HEK293 (cell line): ENCODE results near the gene TYW5.

ENCODE experiments used
- CTCF ChIA-PET: fragments of 350-600 bp; formaldehyde crosslinking; extraction: SDS; loops from one replicate; lab custom pipeline; 2021; ENCODE audit warnings: antibody characterized with exemption; lab: Yijun Ruan, JAX
- POLR2A ChIA-PET: fragments of 300-600 bp; formaldehyde crosslinking; extraction: SDS; loops from one replicate; lab custom pipeline; 2020; ENCODE audit warnings: antibody characterized with exemption, inconsistent platforms; lab: Yijun Ruan, JAX
- H3K27ac ChIP-seq: fragments of 200-500 bp; sonication (Bioruptor generic); 2 replicates; pipeline ENCODE4 v1.5.1; 2014; ENCODE audit warnings: low read depth, low read length, control low read depth, inconsistent platforms; ENCODE audit errors: extremely low read depth
- H3K36me3 ChIP-seq, 2 experiments: fragments of 200-500 bp in 1 of 2; sonication (Bioruptor generic) in 1 of 2; 1 replicate in 1 of 2; 2 replicates in 1 of 2; pipeline ENCODE4 v1.5.1; 2014 to 2017; ENCODE audit warnings: inconsistent platforms in 2 of 2, low read length in 2 of 2; ENCODE audit not compliant: control insufficient read depth in 2 of 2, insufficient read depth in 1 of 2
- H3K4me1 ChIP-seq: fragments of 200-500 bp; sonication (Bioruptor generic); 2 replicates; pipeline ENCODE4 v1.5.1; 2014; ENCODE audit warnings: mild to moderate bottlenecking, low read length, inconsistent platforms; ENCODE audit not compliant: control insufficient read depth, insufficient read depth
- H3K4me3 ChIP-seq: 2 replicates; pipeline ENCODE4 v1.5.1; 2011; ENCODE audit warnings: low read depth, mild to moderate bottlenecking, control low read depth, low read length, moderate library complexity
- H3K9me3 ChIP-seq: fragments of 200-500 bp; sonication (Bioruptor generic); 2 replicates; pipeline ENCODE4 v1.5.1; 2014; ENCODE audit warnings: low read depth, low read length, inconsistent platforms; ENCODE audit not compliant: control insufficient read depth, insufficient read depth
- HOXA7 ChIP-seq: sonication (generic); formaldehyde crosslinking; IDR thresholded peaks from 2 replicates; pipeline ENCODE4 v1.8.1; 2022; ENCODE audit warnings: missing genetic modification reagents, borderline replicate concordance
- KLF8 ChIP-seq: fragments of 450-650 bp; formaldehyde crosslinking; IDR thresholded peaks from 2 replicates; pipeline ENCODE4 v1.5.1; 2016; ENCODE audit warnings: missing biosample characterization, missing genetic modification characterization
- MEIS1 ChIP-seq: sonication (generic); formaldehyde crosslinking; IDR thresholded peaks from 2 replicates; pipeline ENCODE4 v1.8.1; 2022; ENCODE audit warnings: missing genetic modification reagents, mild to moderate bottlenecking, borderline replicate concordance
- MYNN ChIP-seq: fragments of 450-650 bp; formaldehyde crosslinking; IDR thresholded peaks from 2 replicates; pipeline ENCODE4 v1.5.1; 2016; ENCODE audit warnings: missing biosample characterization, missing genetic modification characterization, borderline replicate concordance
- TCF7L2 ChIP-seq: IDR thresholded peaks from 2 replicates; pipeline ENCODE4 v1.6.1; 2011; ENCODE audit warnings: low read depth, mild to moderate bottlenecking, inconsistent platforms, low read length, moderate library complexity, borderline replicate concordance
- ZIC2 ChIP-seq: fragments of 450-650 bp; formaldehyde crosslinking; IDR thresholded peaks from 2 replicates; pipeline ENCODE4 v1.5.1; 2016; ENCODE audit warnings: missing biosample characterization, missing genetic modification characterization
- ZNF140 ChIP-seq: fragments of 450-650 bp; formaldehyde crosslinking; IDR thresholded peaks from 2 replicates; pipeline ENCODE4 v1.5.1; 2016; ENCODE audit warnings: missing biosample characterization, missing genetic modification characterization
- ZNF175 ChIP-seq: fragments of 450-650 bp; formaldehyde crosslinking; IDR thresholded peaks from 2 replicates; pipeline ENCODE4 v1.5.1; 2016; ENCODE audit warnings: missing biosample characterization, missing genetic modification characterization
- ZNF274 ChIP-seq, 2 experiments: fragments of 200-500 bp in 1 of 2; fragments of 450-650 bp in 1 of 2; sonication (Bioruptor generic) in 1 of 2; formaldehyde crosslinking in 1 of 2; IDR thresholded peaks; 2 replicates each; pipeline versions ENCODE4 v1.5.1 to v1.6.1; 2014 to 2016; ENCODE audit warnings: borderline replicate concordance in 1 of 2, inconsistent platforms in 1 of 2, low read length in 1 of 2, missing biosample characterization in 1 of 2, missing genetic modification characterization in 1 of 2
- ZNF350 ChIP-seq: fragments of 450-650 bp; formaldehyde crosslinking; IDR thresholded peaks from 2 replicates; pipeline ENCODE4 v1.5.0; 2017; ENCODE audit warnings: missing biosample characterization, mild to moderate bottlenecking, missing genetic modification characterization
- ZNF426 ChIP-seq: fragments of 450-650 bp; formaldehyde crosslinking; IDR thresholded peaks from 2 replicates; pipeline ENCODE4 v1.5.1; 2017; ENCODE audit warnings: missing biosample characterization, missing genetic modification characterization, mild to moderate bottlenecking, inconsistent platforms, moderate library complexity
- ZNF48 ChIP-seq: fragments of 450-650 bp; formaldehyde crosslinking; IDR thresholded peaks from 2 replicates; pipeline ENCODE4 v1.5.1; 2016; ENCODE audit warnings: missing biosample characterization, missing genetic modification characterization
- ZNF521 ChIP-seq: fragments of 450-650 bp; formaldehyde crosslinking; IDR thresholded peaks from 2 replicates; pipeline ENCODE4 v1.5.1; 2017; ENCODE audit warnings: missing biosample characterization, mild to moderate bottlenecking, missing genetic modification characterization
- ZXDB ChIP-seq: fragments of 450-650 bp; formaldehyde crosslinking; IDR thresholded peaks from 2 replicates; pipeline ENCODE4 v1.5.1; 2016; ENCODE audit warnings: missing biosample characterization, missing genetic modification characterization
- TF ChIP-seq, protein P1 (sequence below): fragments of 450-650 bp; formaldehyde crosslinking; IDR thresholded peaks from 2 replicates; pipeline ENCODE4 v1.5.1; 2016; ENCODE audit warnings: missing biosample characterization, missing genetic modification characterization, borderline replicate concordance
- TF ChIP-seq, protein P2 (sequence below): fragments of 450-650 bp; formaldehyde crosslinking; conservative IDR thresholded peaks from 2 replicates; pipeline ENCODE4 v1.5.1; 2016; ENCODE audit warnings: low read depth, missing biosample characterization, missing genetic modification characterization
- TF ChIP-seq, protein P3 (sequence below): fragments of 450-650 bp; formaldehyde crosslinking; IDR thresholded peaks from 2 replicates; pipeline ENCODE4 v1.5.1; 2016; ENCODE audit warnings: missing biosample characterization, missing genetic modification characterization
- TF ChIP-seq, protein P4 (sequence below): fragments of 450-650 bp; formaldehyde crosslinking; IDR thresholded peaks from 2 replicates; pipeline ENCODE4 v1.5.1; 2016; ENCODE audit warnings: missing biosample characterization, missing genetic modification characterization, borderline replicate concordance

TYW5 gene

DNA sequence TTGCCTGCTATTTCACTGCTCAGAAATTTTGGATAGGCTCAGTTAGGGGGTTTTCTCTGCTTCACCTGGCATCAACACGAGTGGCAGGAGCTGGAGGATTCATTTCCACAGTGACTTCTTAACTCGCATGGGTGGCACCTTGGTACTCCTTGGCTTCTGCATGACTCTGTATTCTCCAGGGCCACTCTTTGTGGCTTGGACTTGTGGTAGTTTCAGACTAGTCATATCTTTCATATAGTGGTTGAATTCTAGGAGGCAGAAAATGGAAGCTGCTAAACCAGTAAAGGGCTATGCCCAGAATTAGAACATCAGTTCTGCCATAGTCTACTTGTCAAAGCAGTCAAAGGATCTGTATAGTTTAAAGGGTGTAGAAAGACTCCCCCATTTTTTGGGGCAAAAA is 6.9 kb upstream of the TYW5 start:
- no peak overlapping the region for H3K4me3 ChIP-seq
- POLR2A ChIA-PET, result no interaction called here

DNA sequence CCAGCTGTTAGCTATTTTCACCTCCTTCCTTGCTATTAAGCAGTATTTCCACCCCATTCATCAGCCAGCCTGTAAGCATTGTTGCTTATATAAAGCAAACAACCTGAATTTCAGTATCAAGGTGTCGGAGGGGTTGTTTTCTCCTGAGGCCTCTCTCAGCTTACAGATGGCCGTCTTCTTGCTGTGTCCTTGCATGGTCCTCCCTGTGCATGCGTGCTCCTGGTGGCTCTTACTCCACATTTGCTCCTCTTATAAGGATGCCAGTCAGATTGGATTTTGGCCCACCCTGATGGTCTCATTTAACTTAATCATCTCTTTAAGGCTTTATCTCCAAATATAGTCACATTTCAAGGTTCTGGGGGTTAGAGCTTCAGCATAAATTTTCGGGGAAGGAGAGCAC is 2.7 kb upstream of the TYW5 start:
- H3K27ac ChIP-seq, result no peak overlapping the region
- H3K4me1 ChIP-seq, result 0 out of 2 replicates have a peak, but pooled peaks cover 2% of the 10 kb centered on the region
- no peaks in the 10 kb centered on the region for H3K9me3 ChIP-seq
- no peak overlapping the region for H3K4me3 ChIP-seq
- H3K36me3 ChIP-seq, result peaks cover 27 to 52% of the 10 kb centered on the region in 2 experiments
- ChIA-PET CTCF (no interaction called here), POLR2A (no interaction called here)
- TF ChIP-seq, protein P1, sequence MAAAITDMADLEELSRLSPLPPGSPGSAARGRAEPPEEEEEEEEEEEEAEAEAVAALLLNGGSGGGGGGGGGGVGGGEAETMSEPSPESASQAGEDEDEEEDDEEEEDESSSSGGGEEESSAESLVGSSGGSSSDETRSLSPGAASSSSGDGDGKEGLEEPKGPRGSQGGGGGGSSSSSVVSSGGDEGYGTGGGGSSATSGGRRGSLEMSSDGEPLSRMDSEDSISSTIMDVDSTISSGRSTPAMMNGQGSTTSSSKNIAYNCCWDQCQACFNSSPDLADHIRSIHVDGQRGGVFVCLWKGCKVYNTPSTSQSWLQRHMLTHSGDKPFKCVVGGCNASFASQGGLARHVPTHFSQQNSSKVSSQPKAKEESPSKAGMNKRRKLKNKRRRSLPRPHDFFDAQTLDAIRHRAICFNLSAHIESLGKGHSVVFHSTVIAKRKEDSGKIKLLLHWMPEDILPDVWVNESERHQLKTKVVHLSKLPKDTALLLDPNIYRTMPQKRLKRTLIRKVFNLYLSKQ (tag by site-specific recombination), result no peak
- TF ChIP-seq ZNF140 (no peak), ZIC2 (no peak), ZXDB (tag by site-specific recombination) (no peak), ZNF426 (no peak), MYNN (tag by site-specific recombination) (no peak), ZNF175 (tag by site-specific recombination) (no peak), ZNF48 (tag by site-specific recombination) (no peak), TCF7L2 (no peak), ZNF350 (tag by site-specific recombination) (no peak), MEIS1 (CRISPR knock-in tag) (no peak), KLF8 (tag by site-specific recombination) (no peak), HOXA7 (CRISPR knock-in tag) (no peak), ZNF274 (IDR thresholded peaks at IDR 0.05; ENCODE audit: low read length) (no peak), ZNF274 (tag by site-specific recombination; IDR thresholded peaks at IDR 0.05; ENCODE audit: borderline replicate concordance) (no peak)
- TF ChIP-seq, protein P2, sequence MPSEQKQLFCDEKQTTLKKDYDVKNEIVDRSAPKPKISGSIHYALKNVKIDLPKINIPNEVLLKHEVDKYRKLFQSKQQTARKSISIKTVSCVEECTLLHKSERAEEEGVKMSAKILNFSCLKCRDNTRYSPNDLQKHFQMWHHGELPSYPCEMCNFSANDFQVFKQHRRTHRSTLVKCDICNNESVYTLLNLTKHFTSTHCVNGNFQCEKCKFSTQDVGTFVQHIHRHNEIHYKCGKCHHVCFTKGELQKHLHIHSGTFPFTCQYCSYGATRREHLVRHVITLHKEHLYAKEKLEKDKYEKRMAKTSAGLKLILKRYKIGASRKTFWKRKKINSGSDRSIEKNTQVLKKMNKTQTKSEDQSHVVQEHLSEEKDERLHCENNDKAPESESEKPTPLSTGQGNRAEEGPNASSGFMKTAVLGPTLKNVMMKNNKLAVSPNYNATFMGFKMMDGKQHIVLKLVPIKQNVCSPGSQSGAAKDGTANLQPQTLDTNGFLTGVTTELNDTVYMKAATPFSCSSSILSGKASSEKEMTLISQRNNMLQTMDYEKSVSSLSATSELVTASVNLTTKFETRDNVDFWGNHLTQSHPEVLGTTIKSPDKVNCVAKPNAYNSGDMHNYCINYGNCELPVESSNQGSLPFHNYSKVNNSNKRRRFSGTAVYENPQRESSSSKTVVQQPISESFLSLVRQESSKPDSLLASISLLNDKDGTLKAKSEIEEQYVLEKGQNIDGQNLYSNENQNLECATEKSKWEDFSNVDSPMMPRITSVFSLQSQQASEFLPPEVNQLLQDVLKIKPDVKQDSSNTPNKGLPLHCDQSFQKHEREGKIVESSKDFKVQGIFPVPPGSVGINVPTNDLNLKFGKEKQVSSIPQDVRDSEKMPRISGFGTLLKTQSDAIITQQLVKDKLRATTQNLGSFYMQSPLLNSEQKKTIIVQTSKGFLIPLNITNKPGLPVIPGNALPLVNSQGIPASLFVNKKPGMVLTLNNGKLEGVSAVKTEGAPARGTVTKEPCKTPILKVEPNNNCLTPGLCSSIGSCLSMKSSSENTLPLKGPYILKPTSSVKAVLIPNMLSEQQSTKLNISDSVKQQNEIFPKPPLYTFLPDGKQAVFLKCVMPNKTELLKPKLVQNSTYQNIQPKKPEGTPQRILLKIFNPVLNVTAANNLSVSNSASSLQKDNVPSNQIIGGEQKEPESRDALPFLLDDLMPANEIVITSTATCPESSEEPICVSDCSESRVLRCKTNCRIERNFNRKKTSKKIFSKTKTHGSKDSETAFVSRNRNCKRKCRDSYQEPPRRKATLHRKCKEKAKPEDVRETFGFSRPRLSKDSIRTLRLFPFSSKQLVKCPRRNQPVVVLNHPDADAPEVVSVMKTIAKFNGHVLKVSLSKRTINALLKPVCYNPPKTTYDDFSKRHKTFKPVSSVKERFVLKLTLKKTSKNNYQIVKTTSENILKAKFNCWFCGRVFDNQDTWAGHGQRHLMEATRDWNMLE (tag by site-specific recombination), result no peak
- TF ChIP-seq, protein P3, sequence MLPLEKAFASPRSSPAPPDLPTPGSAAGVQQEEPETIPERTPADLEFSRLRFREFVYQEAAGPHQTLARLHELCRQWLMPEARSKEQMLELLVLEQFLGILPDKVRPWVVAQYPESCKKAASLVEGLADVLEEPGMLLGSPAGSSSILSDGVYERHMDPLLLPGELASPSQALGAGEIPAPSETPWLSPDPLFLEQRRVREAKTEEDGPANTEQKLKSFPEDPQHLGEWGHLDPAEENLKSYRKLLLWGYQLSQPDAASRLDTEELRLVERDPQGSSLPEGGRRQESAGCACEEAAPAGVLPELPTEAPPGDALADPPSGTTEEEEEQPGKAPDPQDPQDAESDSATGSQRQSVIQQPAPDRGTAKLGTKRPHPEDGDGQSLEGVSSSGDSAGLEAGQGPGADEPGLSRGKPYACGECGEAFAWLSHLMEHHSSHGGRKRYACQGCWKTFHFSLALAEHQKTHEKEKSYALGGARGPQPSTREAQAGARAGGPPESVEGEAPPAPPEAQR, result no peak

More for the DNA sequence above, 6.9 kb upstream of the TYW5 start:
- Histone ChIP-seq H3K4me1 (0 out of 2 replicates have a peak, but pooled peaks cover 2% of the 10 kb centered on the region), H3K9me3 (no peaks in the 10 kb centered on the region), H3K27ac (no peak overlapping the region), H3K36me3 (peaks cover 55 to 86% of the 10 kb centered on the region in 2 experiments)
- CTCF ChIA-PET, result interaction anchor here (0.8 kb wide), 1 partner anchor 11 kb away, joined by 6 read pairs; no protein-coding TSS in a partner anchor
- TF ChIP-seq, protein P4, sequence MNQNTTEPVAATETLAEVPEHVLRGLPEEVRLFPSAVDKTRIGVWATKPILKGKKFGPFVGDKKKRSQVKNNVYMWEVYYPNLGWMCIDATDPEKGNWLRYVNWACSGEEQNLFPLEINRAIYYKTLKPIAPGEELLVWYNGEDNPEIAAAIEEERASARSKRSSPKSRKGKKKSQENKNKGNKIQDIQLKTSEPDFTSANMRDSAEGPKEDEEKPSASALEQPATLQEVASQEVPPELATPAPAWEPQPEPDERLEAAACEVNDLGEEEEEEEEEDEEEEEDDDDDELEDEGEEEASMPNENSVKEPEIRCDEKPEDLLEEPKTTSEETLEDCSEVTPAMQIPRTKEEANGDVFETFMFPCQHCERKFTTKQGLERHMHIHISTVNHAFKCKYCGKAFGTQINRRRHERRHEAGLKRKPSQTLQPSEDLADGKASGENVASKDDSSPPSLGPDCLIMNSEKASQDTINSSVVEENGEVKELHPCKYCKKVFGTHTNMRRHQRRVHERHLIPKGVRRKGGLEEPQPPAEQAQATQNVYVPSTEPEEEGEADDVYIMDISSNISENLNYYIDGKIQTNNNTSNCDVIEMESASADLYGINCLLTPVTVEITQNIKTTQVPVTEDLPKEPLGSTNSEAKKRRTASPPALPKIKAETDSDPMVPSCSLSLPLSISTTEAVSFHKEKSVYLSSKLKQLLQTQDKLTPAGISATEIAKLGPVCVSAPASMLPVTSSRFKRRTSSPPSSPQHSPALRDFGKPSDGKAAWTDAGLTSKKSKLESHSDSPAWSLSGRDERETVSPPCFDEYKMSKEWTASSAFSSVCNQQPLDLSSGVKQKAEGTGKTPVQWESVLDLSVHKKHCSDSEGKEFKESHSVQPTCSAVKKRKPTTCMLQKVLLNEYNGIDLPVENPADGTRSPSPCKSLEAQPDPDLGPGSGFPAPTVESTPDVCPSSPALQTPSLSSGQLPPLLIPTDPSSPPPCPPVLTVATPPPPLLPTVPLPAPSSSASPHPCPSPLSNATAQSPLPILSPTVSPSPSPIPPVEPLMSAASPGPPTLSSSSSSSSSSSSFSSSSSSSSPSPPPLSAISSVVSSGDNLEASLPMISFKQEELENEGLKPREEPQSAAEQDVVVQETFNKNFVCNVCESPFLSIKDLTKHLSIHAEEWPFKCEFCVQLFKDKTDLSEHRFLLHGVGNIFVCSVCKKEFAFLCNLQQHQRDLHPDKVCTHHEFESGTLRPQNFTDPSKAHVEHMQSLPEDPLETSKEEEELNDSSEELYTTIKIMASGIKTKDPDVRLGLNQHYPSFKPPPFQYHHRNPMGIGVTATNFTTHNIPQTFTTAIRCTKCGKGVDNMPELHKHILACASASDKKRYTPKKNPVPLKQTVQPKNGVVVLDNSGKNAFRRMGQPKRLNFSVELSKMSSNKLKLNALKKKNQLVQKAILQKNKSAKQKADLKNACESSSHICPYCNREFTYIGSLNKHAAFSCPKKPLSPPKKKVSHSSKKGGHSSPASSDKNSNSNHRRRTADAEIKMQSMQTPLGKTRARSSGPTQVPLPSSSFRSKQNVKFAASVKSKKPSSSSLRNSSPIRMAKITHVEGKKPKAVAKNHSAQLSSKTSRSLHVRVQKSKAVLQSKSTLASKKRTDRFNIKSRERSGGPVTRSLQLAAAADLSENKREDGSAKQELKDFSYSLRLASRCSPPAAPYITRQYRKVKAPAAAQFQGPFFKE (tag by site-specific recombination), result no peak
- no peak for TF ChIP-seq ZNF521
